Caco-2 (cell line): Measurements from ENCODE around the gene PFKFB2. TPM values are rescaled to one million over a fixed set of nuclear protein-coding genes. Genes with fewer than 3 reads are reported as not detected.

ENCODE experiments used
- BruUV-seq: library from RNA; stranded (reverse); fragments of 400-500 nt; replicated peaks from 2 replicates; lab custom pipeline; 2021; lab: Mats Ljungman, UMichigan
- CTCF ChIA-PET: fragments of 300-600 bp; sonication (Branson Sonifier 250); formaldehyde crosslinking; loops from one replicate; lab custom pipeline; 2022; ENCODE audit warnings: antibody characterized with exemption; lab: Charles Lee
- POLR2A ChIA-PET: fragments of 300-600 bp; sonication (Branson Sonifier 250); formaldehyde crosslinking; loops from one replicate; lab custom pipeline; 2022; ENCODE audit warnings: antibody characterized with exemption; lab: Charles Lee
- DNase-seq, 2 experiments: peaks; one replicate each; pipeline versions ENCODE4 v3.0.0 to v3.0.0-alpha.2; 2020 to 2022
- H3K27me3 ChIP-seq: replicated peaks from 2 replicates; pipeline ENCODE4 v1.6.0; 2011; ENCODE audit warnings: low read length; ENCODE audit not compliant: control insufficient read depth, insufficient read depth
- H3K36me3 ChIP-seq: 2 replicates; pipeline ENCODE4 v1.5.1; 2011; ENCODE audit warnings: low read length; ENCODE audit not compliant: control insufficient read depth, insufficient read depth
- H3K4me1 ChIP-seq: fragments of 250-450 bp; sonication (Bioruptor Pico); 2 replicates; pipeline ENCODE4 v1.5.1; 2020; ENCODE audit warnings: mild to moderate bottlenecking
- H3K4me3 ChIP-seq: 2 replicates; pipeline ENCODE4 v1.5.1; 2011; ENCODE audit warnings: low read depth, mild to moderate bottlenecking, control low read depth, low read length
- H3K9me3 ChIP-seq: fragments of 250-450 bp; sonication (Bioruptor Pico); 2 replicates; pipeline ENCODE4 v1.5.1; 2020; ENCODE audit warnings: mild to moderate bottlenecking, moderate library complexity
- H3K27ac Mint-ChIP-seq: one replicate; pipeline ENCODE4 v1.8.0; 2022; ENCODE audit warnings: mixed read lengths; ENCODE audit not compliant: unreplicated experiment
- H3K27me3 Mint-ChIP-seq: one replicate; pipeline ENCODE4 v1.8.0; 2022; ENCODE audit warnings: mixed read lengths; ENCODE audit not compliant: insufficient read depth, unreplicated experiment
- H3K36me3 Mint-ChIP-seq: one replicate; pipeline ENCODE4 v1.8.0; 2022; ENCODE audit warnings: mild to moderate bottlenecking, mixed read lengths; ENCODE audit not compliant: insufficient read depth, unreplicated experiment
- H3K4me1 Mint-ChIP-seq: one replicate; pipeline ENCODE4 v1.8.0; 2022; ENCODE audit warnings: low read depth, mixed read lengths; ENCODE audit not compliant: unreplicated experiment
- H3K4me3 Mint-ChIP-seq: one replicate; pipeline ENCODE4 v1.8.0; 2022; ENCODE audit warnings: mild to moderate bottlenecking, moderate library complexity, mixed read lengths; ENCODE audit not compliant: unreplicated experiment
- H3K9me3 Mint-ChIP-seq: one replicate; pipeline ENCODE4 v1.8.0; 2022; ENCODE audit warnings: mixed read lengths; ENCODE audit not compliant: unreplicated experiment
- intact Hi-C: fragments of 100-400 bp; cut with micrococcal nuclease; formaldehyde crosslinking; loops from one replicate; pipeline ENCODE4 v1.10.0; 2022; ENCODE audit not compliant: unreplicated experiment
- total RNA-seq: library from RNA; stranded (reverse); gene quantifications from 2 replicates; pipeline ENCODE4 v1.2.3, GENCODE V29; 2022
- TF ChIP-seq, protein P1 (sequence below), 2 experiments: fragments of 200-600 bp in 1 of 2; IDR thresholded peaks; 1 replicate in 1 of 2; 2 replicates in 1 of 2; pipeline versions ENCODE4 v1.5.1 to v1.8.0; 2011 to 2022; ENCODE audit warnings: antibody characterized with exemption in 1 of 2, control low read depth in 1 of 2, inconsistent platforms in 1 of 2, low read depth in 1 of 2, low read length in 1 of 2, mild to moderate bottlenecking in 1 of 2, moderate library complexity in 1 of 2; ENCODE audit not compliant: insufficient read depth in 1 of 2, severe bottlenecking in 1 of 2, unreplicated experiment in 1 of 2

PFKFB2 gene
- total RNA-seq, 1 experiment from 2014 or later, result 38.9 TPM

DNA sequence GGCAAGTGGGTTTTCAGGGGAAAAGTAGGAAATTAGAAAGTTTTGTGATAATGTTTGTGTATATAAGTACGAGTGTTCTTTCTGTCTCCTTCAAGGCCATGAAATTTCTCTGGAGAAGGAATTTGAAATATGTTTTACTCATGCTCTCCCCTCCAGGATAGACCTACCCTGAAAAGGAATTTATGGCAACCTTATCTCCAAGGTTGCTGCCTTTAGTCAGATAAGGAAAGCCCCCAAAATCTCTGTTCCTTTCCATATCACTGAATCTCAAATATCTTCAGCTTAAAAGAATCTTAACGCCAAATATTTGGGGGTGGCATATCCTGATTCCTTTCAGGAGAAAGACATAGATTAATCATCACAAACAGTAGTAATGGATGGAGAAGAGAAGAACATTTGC lies 35.1 kb downstream of the PFKFB2 start:
- peak in 1 of 2 experiments; percentile 66 for DNase-seq
- TF ChIP-seq, protein P1, sequence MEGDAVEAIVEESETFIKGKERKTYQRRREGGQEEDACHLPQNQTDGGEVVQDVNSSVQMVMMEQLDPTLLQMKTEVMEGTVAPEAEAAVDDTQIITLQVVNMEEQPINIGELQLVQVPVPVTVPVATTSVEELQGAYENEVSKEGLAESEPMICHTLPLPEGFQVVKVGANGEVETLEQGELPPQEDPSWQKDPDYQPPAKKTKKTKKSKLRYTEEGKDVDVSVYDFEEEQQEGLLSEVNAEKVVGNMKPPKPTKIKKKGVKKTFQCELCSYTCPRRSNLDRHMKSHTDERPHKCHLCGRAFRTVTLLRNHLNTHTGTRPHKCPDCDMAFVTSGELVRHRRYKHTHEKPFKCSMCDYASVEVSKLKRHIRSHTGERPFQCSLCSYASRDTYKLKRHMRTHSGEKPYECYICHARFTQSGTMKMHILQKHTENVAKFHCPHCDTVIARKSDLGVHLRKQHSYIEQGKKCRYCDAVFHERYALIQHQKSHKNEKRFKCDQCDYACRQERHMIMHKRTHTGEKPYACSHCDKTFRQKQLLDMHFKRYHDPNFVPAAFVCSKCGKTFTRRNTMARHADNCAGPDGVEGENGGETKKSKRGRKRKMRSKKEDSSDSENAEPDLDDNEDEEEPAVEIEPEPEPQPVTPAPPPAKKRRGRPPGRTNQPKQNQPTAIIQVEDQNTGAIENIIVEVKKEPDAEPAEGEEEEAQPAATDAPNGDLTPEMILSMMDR (IDR thresholded peaks at IDR 0.05; ENCODE audit: insufficient read depth in 1 of 2, low read depth in 1 of 2, low read length in 1 of 2, severe bottlenecking in 1 of 2, unreplicated experiment in 1 of 2), result no peak
- Histone ChIP-seq H3K36me3 (no peaks in the 10 kb centered on the region; the same call in 1 of the 2 replicates), H3K9me3 (no peaks in the 10 kb centered on the region), H3K4me1 (peaks cover 81% of the 10 kb centered on the region), H3K27me3 (no peaks in the 10 kb centered on the region), H3K4me3 (no peak overlapping the region)
- no peaks in the 10 kb centered on the region for H3K9me3 Mint-ChIP-seq
- peaks cover 24% of the 10 kb centered on the region for H3K36me3 Mint-ChIP-seq
- H3K4me3 Mint-ChIP-seq, result peak overlapping the region; percentile 84
- peaks cover 61% of the 10 kb centered on the region for H3K4me1 Mint-ChIP-seq
- ChIA-PET POLR2A (interaction anchor here (0.6 to 3.4 kb wide), 3 partner anchors 35 to 317 kb away, joined by 3 to 21 read pairs (median 7); partner anchors contain the start of genes CD55 and PFKFB2), CTCF (no interaction called here)
- BruUV-seq, result no TSS peak
- peak overlapping the region; percentile 89 for H3K27ac Mint-ChIP-seq
- H3K27me3 Mint-ChIP-seq, result no peaks in the 10 kb centered on the region
- intact Hi-C loops, result loop anchor here (1.0 to 2.0 kb wide), 6 partner anchors 15 to 233 kb away; partner anchors contain the start of genes CD55 and YOD1

DNA sequence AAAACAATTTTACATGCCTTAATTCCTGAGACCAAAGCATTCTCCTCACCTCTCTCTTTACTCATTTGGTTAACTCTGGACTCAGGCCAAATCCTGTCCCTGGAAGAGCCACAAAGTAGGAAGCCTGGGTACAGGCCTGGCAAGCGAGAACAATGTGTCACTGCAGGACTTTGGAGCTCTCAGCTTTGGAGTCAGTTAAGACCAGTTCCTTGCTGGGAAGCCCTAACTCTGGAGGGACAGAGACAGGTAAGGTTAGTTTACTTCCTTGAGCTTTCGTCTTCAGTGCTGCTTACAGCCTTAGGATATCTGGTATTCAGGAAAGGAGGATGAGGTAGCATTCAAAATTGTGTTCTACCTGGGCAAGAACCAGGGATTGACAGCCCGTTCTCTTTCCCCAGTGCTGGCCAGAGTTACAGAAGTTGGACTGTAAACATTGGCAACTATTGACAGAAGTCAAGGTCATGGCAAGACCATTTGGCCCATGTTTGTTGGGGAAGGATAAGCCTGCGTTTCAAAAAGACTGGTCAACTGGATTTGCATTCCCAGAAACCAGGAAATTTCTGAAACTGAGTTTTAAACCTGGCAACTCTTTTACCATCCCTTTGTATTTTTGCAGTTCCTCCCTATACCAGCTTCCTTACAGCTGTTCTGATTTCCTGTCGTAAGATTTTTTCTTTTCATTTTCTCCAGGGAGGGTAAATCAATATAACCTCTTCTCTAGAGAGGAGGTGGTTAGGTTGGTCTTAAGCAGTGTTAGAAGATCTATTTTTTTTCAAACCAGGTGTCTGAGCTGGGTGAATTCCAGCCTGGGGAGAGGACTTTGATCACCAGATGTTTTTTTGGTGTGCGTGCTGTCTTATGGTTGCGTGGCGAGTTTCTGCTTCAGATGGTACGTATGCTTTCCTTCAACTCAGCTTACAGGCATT lies 35.9 kb downstream of the PFKFB2 start, which contains the start of gene C4BPB:
Gene C4BPB (plus strand): TSS at position 160 of the 926 bp plus-strand sequence. CDS start 672 bp downstream, at position 832.
- Histone ChIP-seq H3K4me1 (peaks cover 76% of the 10 kb centered on the region), H3K36me3 (no peaks in the 10 kb centered on the region; the same call in 1 of the 2 replicates), H3K9me3 (no peaks in the 10 kb centered on the region), H3K4me3 (peak within 1 kb of the TSS; percentile 43), H3K27me3 (no peaks in the 10 kb centered on the region)
- H3K36me3 Mint-ChIP-seq, result peaks cover 19% of the 10 kb centered on the region
- H3K27me3 Mint-ChIP-seq, result no peaks in the 10 kb centered on the region
- peak within 1 kb of the TSS; percentile 89 for H3K27ac Mint-ChIP-seq
- intact Hi-C loops, result loop anchor here (1.0 to 2.0 kb wide), 6 partner anchors 14 to 232 kb away; partner anchors contain the start of genes CD55 and YOD1
- POLR2A ChIA-PET, result interaction anchor here (0.7 to 3.4 kb wide), 4 partner anchors 36 to 233 kb away, joined by 3 to 21 read pairs (median 7); partner anchors contain the start of genes CD55 and PFKFB2
- TF ChIP-seq, protein P1 (IDR thresholded peaks at IDR 0.05; ENCODE audit: insufficient read depth in 1 of 2, low read depth in 1 of 2, low read length in 1 of 2, severe bottlenecking in 1 of 2, unreplicated experiment in 1 of 2), result no peak
- H3K9me3 Mint-ChIP-seq, result no peaks in the 10 kb centered on the region
- DNase-seq, result peak; percentile 58 to 66
- H3K4me3 Mint-ChIP-seq, result peak within 1 kb of the TSS; percentile 84
- TSS peak; percentile 83 for BruUV-seq
- CTCF ChIA-PET, result interaction anchor here (1.2 to 1.4 kb wide), 2 partner anchors 233 to 316 kb away, joined by 3 to 4 read pairs; partner anchors contain the start of gene CD55
- H3K4me1 Mint-ChIP-seq, result peaks cover 53% of the 10 kb centered on the region
